H1 (cell line): ENCODE measurements around the gene SHH. TPM values are rescaled to one million over a fixed set of nuclear protein-coding genes. Genes with fewer than 3 reads are reported as not detected.

Experiments used
- CTCF ChIA-PET: fragments of 300-600 bp; sonication (Branson Sonifier 250); formaldehyde crosslinking; loops from one replicate; lab custom pipeline; 2021; ENCODE audit not compliant: partially characterized antibody; lab: Charles Lee
- POLR2A ChIA-PET: fragments of 300-600 bp; sonication (Branson Sonifier 250); formaldehyde crosslinking; loops from one replicate; lab custom pipeline; 2021; ENCODE audit warnings: inconsistent platforms; ENCODE audit not compliant: partially characterized antibody; lab: Charles Lee
- DNase-seq, 2 experiments: peaks; one replicate each; pipeline versions ENCODE4 v3.0.0 to v3.0.0-alpha.2; 2010 to 2022; ENCODE audit warnings: low spot score in 2 of 2, low read depth in 1 of 2, mixed read lengths in 1 of 2
- FAIRE-seq: peaks from 2 replicates; lab custom pipeline; 2011; peaks lifted over from hg19 to GRCh38; lab: Jason Lieb, UNC
- H2AFZ ChIP-seq: 2 replicates; pipeline ENCODE4 v1.8.1; 2012; ENCODE audit warnings: low read length, inconsistent platforms
- H2AK5ac ChIP-seq: 2 replicates; pipeline ENCODE4 v1.6.1; 2013; ENCODE audit warnings: low read depth, low read length
- H2BK120ac ChIP-seq: replicated peaks from 2 replicates; pipeline ENCODE3; 2013; ENCODE audit warnings: low read depth, low read length, inconsistent platforms
- H2BK12ac ChIP-seq: 2 replicates; pipeline ENCODE4 v1.6.1; 2013; ENCODE audit warnings: low read depth, low read length
- H2BK15ac ChIP-seq: 2 replicates; pipeline ENCODE4 v1.6.1; 2013; ENCODE audit warnings: low read length
- H2BK20ac ChIP-seq: 2 replicates; pipeline ENCODE4 v1.6.1; 2013; ENCODE audit warnings: low read length
- H2BK5ac ChIP-seq: 2 replicates; pipeline ENCODE4 v1.6.1; 2013; ENCODE audit warnings: low read depth, low read length
- H3K14ac ChIP-seq: 2 replicates; pipeline ENCODE4 v1.6.1; 2013; ENCODE audit warnings: inconsistent platforms; ENCODE audit not compliant: insufficient read length
- H3K18ac ChIP-seq: 2 replicates; pipeline ENCODE4 v1.6.1; 2013; ENCODE audit warnings: low read length; ENCODE audit errors: extremely low read depth
- H3K23ac ChIP-seq: 2 replicates; pipeline ENCODE4 v1.6.1; 2013; ENCODE audit warnings: inconsistent platforms; ENCODE audit not compliant: insufficient read length
- H3K23me2 ChIP-seq: 2 replicates; pipeline ENCODE4 v1.6.1; 2013; ENCODE audit warnings: low read depth, low read length
- H3K27ac ChIP-seq: 2 replicates; pipeline ENCODE4 v1.6.1; 2011; ENCODE audit warnings: low read depth, low read length, inconsistent platforms
- H3K27me3 ChIP-seq, 4 experiments: replicated peaks in 1 of 4; 1 replicate in 1 of 4; 2 replicates in 3 of 4; pipeline versions ENCODE4 v1.6.1 to v1.8.1; 2011 to 2013; ENCODE audit warnings: low read length in 3 of 4, mild to moderate bottlenecking in 3 of 4, inconsistent platforms in 2 of 4, mixed read lengths in 2 of 4, moderate library complexity in 1 of 4; ENCODE audit not compliant: control insufficient read depth in 3 of 4, insufficient read depth in 3 of 4; ENCODE audit errors: extremely low read depth in 1 of 4
- H3K36me3 ChIP-seq, 4 experiments: 2 replicates each; pipeline versions ENCODE4 v1.6.1 to v1.8.1; 2011 to 2013; ENCODE audit warnings: mild to moderate bottlenecking in 4 of 4, low read length in 3 of 4, moderate library complexity in 2 of 4, control low read depth in 1 of 4, inconsistent platforms in 1 of 4; ENCODE audit not compliant: insufficient read depth in 4 of 4, control insufficient read depth in 2 of 4
- H3K4ac ChIP-seq: replicated peaks from 2 replicates; pipeline ENCODE3; 2013; ENCODE audit warnings: low read length, low read depth, mixed read lengths, inconsistent platforms; ENCODE audit not compliant: insufficient read length
- H3K4me1 ChIP-seq, 4 experiments: replicated peaks in 1 of 4; 1 replicate in 1 of 4; 2 replicates in 3 of 4; pipeline versions ENCODE4 v1.6.1 to v1.8.1; 2011 to 2013; ENCODE audit warnings: low read length in 3 of 4, inconsistent platforms in 2 of 4, mixed read lengths in 1 of 4; ENCODE audit not compliant: insufficient read depth in 4 of 4, control insufficient read depth in 3 of 4
- H3K4me2 ChIP-seq, 2 experiments: 2 replicates each; pipeline versions ENCODE4 v1.6.1 to v1.8.1; 2011 to 2013; ENCODE audit warnings: low read depth in 2 of 2, low read length in 2 of 2, control low read depth in 1 of 2, inconsistent platforms in 1 of 2, mild to moderate bottlenecking in 1 of 2; ENCODE audit not compliant: insufficient read depth in 1 of 2
- H3K4me3 ChIP-seq, 4 experiments: fragments of 200-600, 300-600 bp in 1 of 4; sonication (generic), shearing (Covaris generic), sonication (Bioruptor Twin) in 1 of 4; 2 replicates each; pipeline versions ENCODE4 v1.5.1 to v1.8.1; 2011 to 2016; ENCODE audit warnings: low read length in 4 of 4, low read depth in 3 of 4, control low read depth in 2 of 4, inconsistent platforms in 2 of 4, mild to moderate bottlenecking in 2 of 4, mixed read lengths in 1 of 4, moderate library complexity in 1 of 4; ENCODE audit not compliant: insufficient read depth in 2 of 4; ENCODE audit errors: extremely low read depth in 1 of 4
- H3K56ac ChIP-seq: replicated peaks from 2 replicates; pipeline ENCODE3; 2013; ENCODE audit warnings: low read depth, mild to moderate bottlenecking, mixed read lengths, low read length, inconsistent platforms; ENCODE audit not compliant: insufficient read length
- H3K79me1 ChIP-seq: 2 replicates; pipeline ENCODE4 v1.6.1; 2013; ENCODE audit warnings: low read depth, low read length, control low read depth
- H3K79me2 ChIP-seq, 2 experiments: 2 replicates each; pipeline versions ENCODE4 v1.6.1 to v1.8.1; 2012 to 2013; ENCODE audit warnings: low read length in 2 of 2, mild to moderate bottlenecking in 2 of 2, inconsistent platforms in 1 of 2; ENCODE audit not compliant: insufficient read depth in 2 of 2, control insufficient read depth in 1 of 2
- H3K9ac ChIP-seq, 4 experiments: replicated peaks in 1 of 4; 1 replicate in 1 of 4; 2 replicates in 3 of 4; pipeline versions ENCODE4 v1.6.1 to v1.8.1; 2011 to 2013; ENCODE audit warnings: low read depth in 3 of 4, low read length in 3 of 4, control low read depth in 2 of 4, mild to moderate bottlenecking in 2 of 4, moderate library complexity in 2 of 4, inconsistent platforms in 1 of 4; ENCODE audit errors: extremely low read depth in 1 of 4
- H3K9me3 ChIP-seq, 2 experiments: 2 replicates each; pipeline versions ENCODE4 v1.6.1 to v1.8.1; 2012 to 2013; ENCODE audit warnings: mild to moderate bottlenecking in 2 of 2, moderate library complexity in 2 of 2, control low read depth in 1 of 2, inconsistent platforms in 1 of 2, low read depth in 1 of 2, low read length in 1 of 2, mixed read lengths in 1 of 2; ENCODE audit not compliant: insufficient read depth in 2 of 2
- H4K20me1 ChIP-seq, 2 experiments: replicated peaks in 1 of 2; 2 replicates each; pipeline versions ENCODE3 to v1.8.1; 2011 to 2013; ENCODE audit warnings: inconsistent platforms in 2 of 2, low read length in 2 of 2, mild to moderate bottlenecking in 1 of 2; ENCODE audit not compliant: insufficient read depth in 2 of 2, control insufficient read depth in 1 of 2
- H4K5ac ChIP-seq: 2 replicates; pipeline ENCODE4 v1.6.1; 2013; ENCODE audit warnings: low read length, low read depth, mixed read lengths, inconsistent platforms; ENCODE audit not compliant: insufficient read length
- H4K8ac ChIP-seq: 2 replicates; pipeline ENCODE4 v1.8.0; 2013; ENCODE audit warnings: mild to moderate bottlenecking, moderate library complexity, low read length, inconsistent platforms; ENCODE audit not compliant: insufficient read depth; ENCODE audit errors: extremely low read depth
- H4K91ac ChIP-seq: replicated peaks from 2 replicates; pipeline ENCODE3; 2013; ENCODE audit warnings: low read length, mixed read lengths, inconsistent platforms; ENCODE audit not compliant: insufficient read length
- CBX5 ChIP-seq: fragments of 300-800, 300-1000 bp; sonication (generic); IDR thresholded peaks from 2 replicates; pipeline ENCODE4 v1.7.1; 2016; ENCODE audit warnings: antibody characterized with exemption, low read length, low read depth
- GABPA ChIP-seq: IDR thresholded peaks from 2 replicates; pipeline ENCODE4 v1.6.1; 2011; ENCODE audit warnings: mild to moderate bottlenecking, low read length, moderate library complexity, borderline replicate concordance; ENCODE audit not compliant: insufficient read depth
- HDAC2 ChIP-seq, 2 experiments: fragments of 300-600 bp in 1 of 2; sonication (generic) in 1 of 2; IDR thresholded peaks; 2 replicates each; pipeline ENCODE4 v1.6.1; 2011 to 2012; ENCODE audit warnings: low read depth in 2 of 2, low read length in 2 of 2, mild to moderate bottlenecking in 2 of 2, moderate library complexity in 2 of 2, borderline replicate concordance in 1 of 2, inconsistent platforms in 1 of 2
- KDM4A ChIP-seq: IDR thresholded peaks from one replicate; pipeline ENCODE4 v1.7.1; 2012; ENCODE audit warnings: low read depth, mild to moderate bottlenecking, moderate library complexity, low read length, inconsistent platforms; ENCODE audit not compliant: severe bottlenecking
- MAFK ChIP-seq: IDR thresholded peaks from 2 replicates; pipeline ENCODE4 v1.6.1; 2012; ENCODE audit warnings: low read depth, mild to moderate bottlenecking, improper control_type of control experiment, low read length
- SRF ChIP-seq: IDR thresholded peaks from 2 replicates; pipeline ENCODE4 v1.6.1; 2011; ENCODE audit warnings: mild to moderate bottlenecking, low read depth, low read length, moderate library complexity
- TBP ChIP-seq: IDR thresholded peaks from 2 replicates; pipeline ENCODE4 v1.6.1; 2011; ENCODE audit warnings: low read depth, low read length, improper control_type of control experiment
- TEAD4 ChIP-seq: IDR thresholded peaks from 2 replicates; pipeline ENCODE4 v1.6.1; 2012; ENCODE audit warnings: low read depth, low read length, inconsistent platforms, mixed read lengths
- WGBS, 2 experiments: shearing (Covaris generic) in 1 of 2; methylation state at CpG; one replicate each; pipeline versions ENCODE4 v1.1.6 to v1.1.7; 2013 to 2015; ENCODE audit warnings: low lambda C conversion rate in 2 of 2, mixed read lengths in 2 of 2, inconsistent platforms in 1 of 2, low coverage in 1 of 2, missing lambda C conversion rate in 1 of 2; ENCODE audit not compliant: insufficient replicate concordance in 2 of 2, insufficient coverage in 1 of 2, insufficient read length in 1 of 2; ENCODE audit errors: extremely low coverage in 1 of 2, missing lambda C conversion rate in 1 of 2; 5-methylcytosine and 5-hydroxymethylcytosine counted together
- polyA plus RNA-seq, 7 experiments: library from polyadenylated mRNA; depleted of rRNA in 3 of 7; stranded (reverse) in 5 of 7; unstranded in 2 of 7; fragments of >200 nt in 5 of 7; fragments of 200-250 nt in 2 of 7; gene quantifications; 1 replicate in 5 of 7; 2 replicates in 1 of 7; 4 replicates in 1 of 7; pipeline versions ENCODE4 v1.2.1 to v1.2.3, GENCODE V29; 2011 to 2013; ENCODE audit warnings: missing spikeins in 2 of 7, mixed read lengths in 2 of 7
- total RNA-seq: library from RNA; stranded (reverse); fragmentation: NEBNext Ultra II Directional; extraction: Animal tissue kit (Norgen Biotek cat#: 25700); gene quantifications from 2 replicates; pipeline ENCODE4 v1.2.1, GENCODE V29; 2021
- TF ChIP-seq, protein P1 (sequence below): IDR thresholded peaks from 2 replicates; pipeline ENCODE4 v1.6.1; 2012; ENCODE audit warnings: inconsistent platforms

Gene SHH
- total and polyA plus RNA-seq, 2 of the 8 experiments (the other 6 are each of a cell fraction or from before 2014, with no cell fraction given): not detected

DNA sequence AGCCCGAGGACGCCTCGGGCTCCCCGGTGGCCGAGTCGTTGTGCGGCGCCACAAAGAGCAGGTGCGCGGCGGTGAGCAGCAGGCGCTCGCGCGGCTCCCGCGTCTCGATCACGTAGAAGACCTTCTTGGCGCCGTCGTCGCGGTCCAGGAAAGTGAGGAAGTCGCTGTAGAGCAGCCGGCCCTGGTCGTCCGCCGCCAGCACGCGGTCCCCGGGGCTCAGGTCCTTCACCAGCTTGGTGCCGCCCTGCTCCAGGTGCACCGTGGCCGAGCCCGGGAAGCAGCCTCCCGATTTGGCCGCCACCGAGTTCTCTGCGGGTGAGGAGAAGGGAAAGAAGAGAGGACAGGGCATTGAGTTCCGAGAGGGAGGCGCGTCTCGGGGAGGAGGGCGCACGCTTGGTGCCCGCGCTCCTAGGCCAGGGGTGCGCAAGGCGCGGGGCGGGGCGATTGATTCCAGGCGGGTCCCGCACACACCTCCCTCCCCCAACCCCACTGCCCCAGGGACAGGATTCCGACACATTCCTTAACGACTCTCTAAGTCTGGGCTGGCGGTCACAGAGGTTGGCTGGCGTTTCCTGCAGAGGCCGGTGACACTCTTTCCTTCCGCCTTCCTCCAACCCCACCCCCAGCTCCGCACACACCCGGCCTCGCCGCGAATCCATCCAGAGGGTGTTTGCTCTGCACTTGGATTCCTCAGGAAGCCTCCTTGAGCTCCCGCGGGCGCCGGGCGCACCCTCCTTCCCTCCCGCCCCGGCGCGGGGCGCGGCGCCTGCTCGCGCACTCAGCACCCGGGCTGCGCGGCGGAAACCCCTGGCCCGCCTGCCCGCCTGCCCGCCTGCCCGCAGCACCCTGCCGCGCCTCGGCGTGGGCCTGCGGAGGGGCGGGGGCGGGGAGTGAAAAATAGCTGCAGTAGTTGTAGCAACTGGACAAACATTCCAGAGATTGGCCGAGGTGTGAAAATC lies 8.6 kb downstream of the SHH start:
- peak overlapping the region; percentile 12 to 56 (median 25); a peak in 7 of 8 replicates for H3K4me3 ChIP-seq
- H3K4ac ChIP-seq: no peak overlapping the region
- H3K27ac ChIP-seq: no peak overlapping the region
- no peak overlapping the region for H2BK20ac ChIP-seq
- H3K14ac ChIP-seq: no peak overlapping the region
- H3K23ac ChIP-seq: no peak overlapping the region
- no peak for FAIRE-seq
- ChIA-PET POLR2A (interaction anchor here (1.0 kb wide), 1 partner anchor 9 kb away, joined by 3 read pairs; no protein-coding TSS in a partner anchor), CTCF (interaction anchor here (0.5 to 1.0 kb wide), 2 partner anchors 341 to 353 kb away, joined by 3 to 4 read pairs; no protein-coding TSS in a partner anchor)
- H4K91ac ChIP-seq: no peak overlapping the region
- H3K4me1 ChIP-seq: peaks cover 8 to 38% (median 28%) of the 10 kb centered on the region in 4 experiments
- 0 out of 2 replicates have a peak overlapping the region, but pooled peaks have one; percentile 15 for H2AFZ ChIP-seq
- H2AK5ac ChIP-seq: no peak overlapping the region
- peaks cover 0 to 8% of the 10 kb centered on the region in 2 experiments; a peak in 2 of 4 replicates for H3K9me3 ChIP-seq
- peaks cover 10 to 11% of the 10 kb centered on the region in 2 experiments for H4K20me1 ChIP-seq
- H3K56ac ChIP-seq: no peak overlapping the region
- H4K5ac ChIP-seq: no peak overlapping the region
- H4K8ac ChIP-seq: no peak overlapping the region; the same call in 1 of the 2 replicates
- H3K23me2 ChIP-seq: peaks cover 11% of the 10 kb centered on the region; the same call in 1 of the 2 replicates
- peaks cover 67 to 100% (median 93%) of the 10 kb centered on the region in 4 experiments for H3K27me3 ChIP-seq
- peak in 1 of 2 experiments; percentile 79 for DNase-seq
- H2BK12ac ChIP-seq: no peak overlapping the region
- no peak overlapping the region for H3K9ac ChIP-seq
- 3% methylated on average over 64 of the region's 96 CpGs; no CpG with 5 or more reads in 1 of the 2 experiments for WGBS, 2 experiments
- H2BK15ac ChIP-seq: no peak overlapping the region
- H3K79me2 ChIP-seq: no peaks in the 10 kb centered on the region
- no peak overlapping the region for H2BK5ac ChIP-seq
- no peak overlapping the region for H2BK120ac ChIP-seq
- no peaks in the 10 kb centered on the region for H3K79me1 ChIP-seq
- peaks cover 0 to 6% (median 0%) of the 10 kb centered on the region in 4 experiments; a peak in 2 of 8 replicates for H3K36me3 ChIP-seq
- H3K18ac ChIP-seq: peak overlapping the region; percentile 60; the same call in 1 of the 2 replicates
- peak overlapping the region; percentile 40 to 78 for H3K4me2 ChIP-seq
- no peak for TF ChIP-seq SRF
- TF ChIP-seq, protein P1, sequence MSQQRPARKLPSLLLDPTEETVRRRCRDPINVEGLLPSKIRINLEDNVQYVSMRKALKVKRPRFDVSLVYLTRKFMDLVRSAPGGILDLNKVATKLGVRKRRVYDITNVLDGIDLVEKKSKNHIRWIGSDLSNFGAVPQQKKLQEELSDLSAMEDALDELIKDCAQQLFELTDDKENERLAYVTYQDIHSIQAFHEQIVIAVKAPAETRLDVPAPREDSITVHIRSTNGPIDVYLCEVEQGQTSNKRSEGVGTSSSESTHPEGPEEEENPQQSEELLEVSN: peak; percentile 85
- no peak for TF ChIP-seq MAFK
- peak; percentile 95 for TF ChIP-seq KDM4A
- no peak for TF ChIP-seq TBP
- 0 out of 4 replicates have a peak, but pooled peaks of 1 of the 2 experiments have one; percentile 32 for TF ChIP-seq HDAC2 (IDR thresholded peaks at IDR 0.05; ENCODE audit: borderline replicate concordance in 1 of 2, low read depth in 2 of 2, low read length in 2 of 2)
- 0 out of 2 replicates have a peak, but pooled peaks have one; percentile 7 for TF ChIP-seq TEAD4
- TF ChIP-seq GABPA: peak; percentile 6; the same call in 1 of the 2 replicates
- TF ChIP-seq CBX5: no peak
